ENCODE data around the gene POLE2.

- TF ChIP-seq EP300 (IDR thresholded peaks at IDR 0.05) = no peak
- TF ChIP-seq, protein P1, sequence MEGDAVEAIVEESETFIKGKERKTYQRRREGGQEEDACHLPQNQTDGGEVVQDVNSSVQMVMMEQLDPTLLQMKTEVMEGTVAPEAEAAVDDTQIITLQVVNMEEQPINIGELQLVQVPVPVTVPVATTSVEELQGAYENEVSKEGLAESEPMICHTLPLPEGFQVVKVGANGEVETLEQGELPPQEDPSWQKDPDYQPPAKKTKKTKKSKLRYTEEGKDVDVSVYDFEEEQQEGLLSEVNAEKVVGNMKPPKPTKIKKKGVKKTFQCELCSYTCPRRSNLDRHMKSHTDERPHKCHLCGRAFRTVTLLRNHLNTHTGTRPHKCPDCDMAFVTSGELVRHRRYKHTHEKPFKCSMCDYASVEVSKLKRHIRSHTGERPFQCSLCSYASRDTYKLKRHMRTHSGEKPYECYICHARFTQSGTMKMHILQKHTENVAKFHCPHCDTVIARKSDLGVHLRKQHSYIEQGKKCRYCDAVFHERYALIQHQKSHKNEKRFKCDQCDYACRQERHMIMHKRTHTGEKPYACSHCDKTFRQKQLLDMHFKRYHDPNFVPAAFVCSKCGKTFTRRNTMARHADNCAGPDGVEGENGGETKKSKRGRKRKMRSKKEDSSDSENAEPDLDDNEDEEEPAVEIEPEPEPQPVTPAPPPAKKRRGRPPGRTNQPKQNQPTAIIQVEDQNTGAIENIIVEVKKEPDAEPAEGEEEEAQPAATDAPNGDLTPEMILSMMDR (IDR thresholded peaks at IDR 0.05) = no peak
These were observed 8.7 kb downstream of the POLE2 start for GRCh38 chr14:49679271-49679670.
